HL-60/S4 treated with phorbol 12-myristate 13-acetate at 8.2 ng/mL for 4 days and 3 days (cell line): Measurements from ENCODE around the gene INO80E.

Source experiments
- in situ Hi-C: fragments of 300-500 bp; cut with MboI; formaldehyde crosslinking; loops from 2 replicates; pipeline ENCODE4 v1.15.0; 2022; ENCODE audit warnings: low sequenced_read_pairs

Gene INO80E

GRCh38 chr16:29975134-29975538 lies 20.9 kb upstream of the INO80E start:
- in situ Hi-C loops, result no loop called here

- in situ Hi-C loops, result no loop called here
Observed at GRCh38 chr16:29975811-29976511, 20.1 kb upstream of the INO80E start.

GRCh38 chr16:29977063-29977825 lies 18.8 kb upstream of the INO80E start:
- in situ Hi-C loops, result no loop called here

GRCh38 chr16:29978081-29978480 lies 18.0 kb upstream of the INO80E start:
- in situ Hi-C loops, result no loop called here

- in situ Hi-C loops, result no loop called here
Observed at GRCh38 chr16:29978564-29979270, 17.3 kb upstream of the INO80E start.

GRCh38 chr16:29982560-29983419 lies 13.3 kb upstream of the INO80E start:
- in situ Hi-C loops, result no loop called here

GRCh38 chr16:29983420-29984136 lies 12.5 kb upstream of the INO80E start:
- in situ Hi-C loops, result no loop called here

- in situ Hi-C loops, result no loop called here
Observed at GRCh38 chr16:29984137-29984763, 11.8 kb upstream of the INO80E start.

GRCh38 chr16:29984764-29985147 lies 11.3 kb upstream of the INO80E start:
- in situ Hi-C loops, result no loop called here

GRCh38 chr16:29985271-29985811 lies 10.7 kb upstream of the INO80E start:
- in situ Hi-C loops, result no loop called here

GRCh38 chr16:29986231-29986630 lies 9.8 kb upstream of the INO80E start:
- in situ Hi-C loops, result no loop called here

GRCh38 chr16:29986931-29987330 lies 9.1 kb upstream of the INO80E start:
- in situ Hi-C loops, result no loop called here

GRCh38 chr16:29987371-29988085 lies 8.5 kb upstream of the INO80E start:
- in situ Hi-C loops, result no loop called here

- in situ Hi-C loops, result no loop called here
Observed at GRCh38 chr16:29988346-29989075, 7.5 kb upstream of the INO80E start.

- in situ Hi-C loops, result no loop called here
Observed at GRCh38 chr16:29989111-29989858, 6.8 kb upstream of the INO80E start.

GRCh38 chr16:29990034-29990433 lies 6.0 kb upstream of the INO80E start:
- in situ Hi-C loops, result no loop called here

- in situ Hi-C loops, result no loop called here
Observed at GRCh38 chr16:29990883-29991570, 5.0 kb upstream of the INO80E start.
